GM18502 (cell line): ENCODE data around the gene ZNF727.
"Not testable (repeated sequence)": the region's sequence is repeated elsewhere in the genome, so short reads cannot be mapped to it uniquely, and the experiment has no call there.

ENCODE experiments used
- ATAC-seq: cut with Tn5 transposase; IDR thresholded peaks from one replicate; pipeline ENCODE4 v1.9.1; 2021; ENCODE audit warnings: mild to moderate bottlenecking; ENCODE audit not compliant: unreplicated experiment, poor library complexity

The ZNF727 gene

GRCh38 chr7:64045301-64046040 lies at the start of gene ZNF727:
ZNF727 (plus strand) TSS chr7:64045434; CDS start chr7:64045622, 188 bp downstream.
- no peak for ATAC-seq

DNA sequence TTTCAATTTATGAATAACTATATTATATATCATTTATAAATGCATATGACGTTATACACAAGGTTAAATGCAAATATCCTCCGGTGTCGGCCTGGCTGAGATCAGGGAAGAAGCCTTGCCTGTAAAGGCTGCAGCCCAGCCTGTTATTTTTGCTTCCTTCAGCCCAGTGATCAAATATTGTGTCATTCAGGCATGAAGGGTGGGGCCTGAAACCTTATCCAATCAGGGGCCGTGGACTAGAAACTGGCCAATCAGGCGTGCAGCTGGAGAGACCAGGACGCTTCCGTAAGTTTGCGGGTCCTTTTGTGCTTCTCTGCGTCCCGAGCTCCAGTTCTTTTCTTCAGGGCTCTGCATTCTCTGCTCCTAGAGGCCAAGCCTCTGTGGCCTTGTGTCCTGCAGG lies 46.7 kb upstream of the ZNF727 start, which contains the start of gene ZNF722:
Gene ZNF722 (plus strand): TSS at position 301 of the 400 bp plus-strand sequence. CDS start 113 bp downstream, outside the sequence.
- no peak for ATAC-seq

- ATAC-seq = not testable (repeated sequence)
Measured at GRCh38 chr7:64015496-64015895, 29.7 kb upstream of the ZNF727 start.

- ATAC-seq = no peak
Measured at GRCh38 chr7:64035388-64035787, 9.8 kb upstream of the ZNF727 start.

DNA sequence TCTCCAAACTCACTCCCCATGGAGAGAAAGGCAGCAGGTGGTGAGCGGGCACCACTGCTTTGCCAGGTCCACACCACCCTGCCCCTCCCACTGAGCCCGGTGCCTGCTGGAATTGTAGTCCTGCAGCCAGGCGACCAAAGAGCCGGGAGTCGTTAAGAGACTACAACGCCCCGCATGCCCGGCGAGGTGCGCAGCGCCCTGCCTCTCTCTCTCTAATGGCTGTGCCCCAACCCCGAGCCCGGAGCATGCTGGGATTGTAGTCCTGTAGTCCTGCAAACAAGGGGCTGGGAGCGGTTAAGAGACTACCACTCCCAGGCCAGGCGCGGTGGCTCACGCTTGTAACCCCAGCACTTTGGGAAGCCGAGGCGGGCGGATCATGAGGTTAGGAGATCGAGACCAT lies 8.1 kb upstream of the ZNF727 start:
- ATAC-seq = no peak

GRCh38 chr7:64046041-64046389 lies 781 bp downstream of the ZNF727 start:
- no peak for ATAC-seq

DNA sequence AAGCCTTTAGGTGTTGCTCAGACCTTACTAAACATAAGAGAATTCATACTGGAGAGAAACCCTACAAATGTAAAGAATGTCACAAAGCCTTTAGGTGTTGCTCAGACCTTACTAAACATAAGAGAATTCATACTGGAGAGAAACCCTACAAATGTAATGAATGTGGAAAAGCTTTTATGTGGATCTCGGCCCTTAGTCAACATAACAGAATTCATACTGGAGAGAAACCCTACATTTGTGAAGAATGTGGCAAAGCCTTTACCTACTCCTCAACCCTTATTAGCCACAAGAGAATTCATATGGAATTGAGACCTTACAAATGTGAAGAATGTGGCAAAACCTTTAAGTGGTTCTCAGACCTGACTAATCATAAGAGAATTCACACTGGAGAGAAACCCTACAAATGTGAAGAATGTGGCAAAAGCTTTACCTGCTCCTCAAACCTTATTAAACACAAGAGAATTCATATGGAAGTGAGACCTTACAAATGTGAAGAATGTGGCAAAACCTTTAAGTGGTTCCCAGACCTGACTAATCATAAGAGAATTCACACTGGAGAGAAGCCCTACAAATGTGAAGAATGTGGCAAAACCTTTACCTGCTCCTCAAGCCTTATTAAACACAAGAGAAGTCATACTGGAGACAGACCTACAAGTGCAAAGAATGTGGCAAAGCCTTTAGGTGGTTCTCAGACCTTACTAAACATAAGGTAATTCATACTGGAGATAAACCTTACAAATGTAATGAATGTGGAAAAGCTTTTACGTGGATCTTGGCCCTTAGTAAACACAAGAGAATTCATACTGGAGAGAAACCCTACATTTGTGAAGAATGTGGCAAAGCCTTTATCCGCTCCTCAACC lies 32.8 kb downstream of the ZNF727 start:
- not testable (repeated sequence) for ATAC-seq

- ATAC-seq = no peak
Measured at GRCh38 chr7:64078699-64078994, 33.4 kb downstream of the ZNF727 start.

GRCh38 chr7:64087501-64087900 lies 42.3 kb downstream of the ZNF727 start:
- ATAC-seq = no peak

DNA sequence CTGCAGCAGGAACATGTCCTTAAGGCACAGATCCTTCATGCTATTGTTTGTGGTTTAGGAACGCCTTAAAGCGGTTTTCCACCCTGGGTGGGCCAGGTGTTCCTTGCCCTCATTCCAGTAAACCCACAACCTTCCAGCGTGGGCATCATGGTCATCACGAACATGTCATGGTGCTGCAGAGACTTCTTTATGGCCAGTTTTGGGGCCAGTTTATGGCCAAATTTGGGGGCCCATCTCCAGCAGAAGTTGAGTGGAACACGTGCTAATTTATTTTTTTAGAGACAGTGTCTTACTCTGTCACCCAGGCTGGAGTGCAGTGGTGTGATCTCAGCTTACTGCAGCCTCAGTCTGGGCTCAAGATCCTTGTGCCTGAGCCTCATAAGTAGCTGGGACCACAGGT lies 43.6 kb downstream of the ZNF727 start:
- ATAC-seq = not testable (repeated sequence)
